ENCODE measurements around the gene NRF1.
"Not testable (repeated sequence)": the region's sequence is repeated elsewhere in the genome, so short reads cannot be mapped to it uniquely, and the experiment has no call there.

NRF1 gene

DNA sequence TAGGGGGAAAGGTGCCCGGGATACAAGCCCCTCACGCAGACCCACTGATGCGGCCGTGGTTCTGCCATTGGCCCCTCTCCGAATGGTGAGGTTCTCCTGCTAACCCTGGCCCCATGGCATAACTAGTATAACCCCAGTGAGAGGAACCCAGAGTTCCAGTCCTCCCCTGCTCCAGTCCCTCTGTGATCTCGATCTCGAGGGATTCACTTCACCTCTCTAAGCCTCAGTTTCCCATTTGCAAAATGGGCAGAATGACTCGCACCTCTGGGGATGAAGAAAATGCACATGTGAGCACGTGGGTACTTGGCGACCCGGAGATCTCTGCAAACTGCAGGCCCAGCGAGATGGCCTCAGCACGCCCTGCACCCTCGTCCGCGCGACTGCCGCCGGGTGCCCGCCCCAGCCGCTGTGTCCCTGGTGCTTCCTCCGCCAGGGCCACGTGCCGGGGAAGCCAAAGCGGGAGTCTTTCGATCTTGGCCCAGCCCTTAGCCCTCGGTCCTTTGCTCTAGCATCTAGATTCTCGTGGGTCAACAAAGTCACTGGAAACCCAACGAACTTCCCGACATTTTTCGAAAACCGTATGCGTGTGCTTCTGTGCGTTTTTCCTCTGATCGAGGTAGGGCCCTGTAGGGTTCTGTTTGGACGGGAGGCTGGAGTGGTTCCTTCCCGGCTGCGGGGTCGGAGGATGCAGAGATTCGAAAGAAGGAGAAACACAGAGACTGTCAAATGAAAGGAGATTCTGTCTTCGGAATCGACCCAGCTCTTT is 171.5 kb downstream of the NRF1 start:
- no peak for DNase-seq (ENCODE audit: low read depth in 2 of 2)

DNA sequence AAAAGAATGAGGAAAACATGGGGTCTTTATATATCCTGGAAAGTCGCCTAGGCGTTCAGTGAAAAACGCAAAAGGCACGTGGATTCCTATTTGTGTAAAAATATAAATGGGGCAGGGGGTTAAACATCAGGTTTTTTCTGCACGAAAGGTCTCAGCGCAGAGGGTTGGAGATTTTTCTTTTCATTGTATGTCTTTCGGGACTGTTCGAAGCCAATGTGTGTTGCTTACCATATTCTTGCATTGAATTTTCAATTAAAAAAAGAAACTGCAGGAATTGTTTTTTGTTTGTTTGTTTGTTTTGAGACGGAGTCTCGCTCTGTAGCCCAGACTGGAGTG is 172.0 kb downstream of the NRF1 start:
- no peak for DNase-seq (ENCODE audit: low read depth in 2 of 2)

DNA sequence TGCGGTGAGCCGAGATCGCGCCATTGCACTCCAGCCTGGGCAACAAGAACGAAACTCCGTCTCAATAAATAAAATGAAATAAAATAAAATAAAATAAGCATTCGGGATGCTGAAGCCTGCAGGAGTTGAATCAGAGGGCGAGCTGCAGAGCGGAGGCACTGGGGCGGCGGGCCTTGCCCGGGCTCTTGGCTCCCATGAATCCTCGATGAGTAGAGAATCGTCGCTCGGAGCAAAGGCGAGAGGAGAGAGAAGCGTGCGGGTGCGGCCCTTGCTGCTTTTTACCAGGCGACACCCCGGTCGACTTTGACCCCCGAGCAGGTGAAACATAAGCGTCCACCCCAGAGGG is 172.9 kb downstream of the NRF1 start:
- DNase-seq (ENCODE audit: low read depth in 2 of 2) = no peak

DNA sequence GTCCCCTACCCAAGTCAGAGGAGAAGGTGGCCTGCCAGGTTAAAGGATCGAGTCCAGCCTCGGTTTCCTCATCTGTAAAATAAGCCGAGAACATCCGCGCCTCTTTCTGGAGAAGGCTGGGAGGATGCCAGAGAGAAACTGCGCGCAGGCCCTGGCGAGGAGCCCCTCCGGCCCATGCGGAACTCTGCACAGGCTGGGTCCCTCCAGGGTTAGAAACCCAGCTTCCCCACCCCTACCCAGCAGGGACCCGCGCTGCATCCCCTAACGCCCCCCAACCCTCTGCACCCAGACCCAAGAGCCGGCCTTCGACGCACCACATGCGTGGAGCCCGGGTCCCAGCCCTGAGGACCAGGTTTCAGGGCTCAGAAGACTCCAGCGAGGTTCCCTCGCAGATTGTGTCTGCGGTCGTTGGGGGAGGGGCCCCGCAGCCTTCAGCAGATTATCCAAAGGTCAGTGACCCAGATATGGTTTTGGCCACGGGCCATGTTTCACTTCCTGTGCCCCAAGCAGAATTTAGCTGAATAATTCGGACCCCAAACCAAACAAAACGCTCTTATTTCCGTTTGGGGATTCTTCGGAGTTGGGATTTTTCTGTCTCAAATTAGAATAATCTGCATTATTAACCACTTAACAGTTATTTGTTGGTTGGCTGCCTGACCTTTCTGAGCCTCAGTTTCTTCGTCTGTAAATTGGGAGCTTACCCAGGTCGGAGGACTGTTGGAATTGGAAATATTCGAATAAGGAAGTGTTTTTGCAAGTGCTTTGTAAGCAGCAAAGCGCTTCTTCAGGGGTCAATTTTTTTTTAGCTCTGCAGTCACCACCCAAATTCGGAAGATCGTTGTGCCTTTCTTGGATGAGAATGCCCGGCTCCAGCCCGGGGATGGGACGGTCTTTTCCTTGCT is 173.5 kb downstream of the NRF1 start:
- no peak for DNase-seq (ENCODE audit: low read depth in 2 of 2)

DNA sequence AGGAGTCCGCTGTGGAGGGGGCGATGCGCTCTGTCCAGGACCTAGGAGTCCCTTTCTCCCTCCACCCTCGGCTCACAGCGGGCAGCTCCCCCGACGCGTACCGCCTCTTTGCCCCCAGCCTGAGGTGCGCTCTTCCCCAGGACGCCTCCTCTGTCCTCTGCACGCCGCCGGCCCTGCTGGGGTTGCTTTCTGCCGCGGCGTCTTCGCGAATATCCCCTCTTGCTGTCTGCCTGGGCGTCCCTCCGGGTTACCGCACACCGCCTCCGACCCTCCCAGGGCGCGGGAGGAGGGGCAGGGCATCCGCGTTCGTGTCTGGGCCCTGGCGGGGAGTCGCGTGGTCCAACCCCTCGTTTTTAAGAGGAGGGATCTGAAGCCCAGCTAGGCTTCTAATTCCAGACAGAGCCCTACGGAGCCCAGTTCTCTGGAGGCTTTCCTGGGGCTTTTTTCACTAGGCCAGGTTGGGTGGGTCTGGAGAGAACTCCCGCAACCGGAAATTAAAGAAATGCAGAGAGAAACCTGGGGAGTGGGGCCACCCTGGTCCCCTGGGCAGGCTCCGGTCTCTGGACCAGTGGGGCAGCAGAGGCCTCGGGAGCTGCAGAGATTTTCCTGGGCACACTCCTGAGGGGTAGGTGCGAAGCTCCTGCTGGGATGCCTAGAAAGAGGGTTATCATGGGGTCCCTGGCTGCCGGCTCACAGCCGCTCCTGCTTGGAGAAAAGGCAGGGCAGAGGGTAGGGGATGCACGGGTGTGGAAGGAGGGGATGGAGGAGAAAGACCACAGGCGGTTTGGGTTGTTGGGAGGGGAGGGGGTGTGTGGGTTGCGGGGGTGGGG is 174.4 kb downstream of the NRF1 start:
- DNase-seq (ENCODE audit: low read depth in 2 of 2) = no peak

DNA sequence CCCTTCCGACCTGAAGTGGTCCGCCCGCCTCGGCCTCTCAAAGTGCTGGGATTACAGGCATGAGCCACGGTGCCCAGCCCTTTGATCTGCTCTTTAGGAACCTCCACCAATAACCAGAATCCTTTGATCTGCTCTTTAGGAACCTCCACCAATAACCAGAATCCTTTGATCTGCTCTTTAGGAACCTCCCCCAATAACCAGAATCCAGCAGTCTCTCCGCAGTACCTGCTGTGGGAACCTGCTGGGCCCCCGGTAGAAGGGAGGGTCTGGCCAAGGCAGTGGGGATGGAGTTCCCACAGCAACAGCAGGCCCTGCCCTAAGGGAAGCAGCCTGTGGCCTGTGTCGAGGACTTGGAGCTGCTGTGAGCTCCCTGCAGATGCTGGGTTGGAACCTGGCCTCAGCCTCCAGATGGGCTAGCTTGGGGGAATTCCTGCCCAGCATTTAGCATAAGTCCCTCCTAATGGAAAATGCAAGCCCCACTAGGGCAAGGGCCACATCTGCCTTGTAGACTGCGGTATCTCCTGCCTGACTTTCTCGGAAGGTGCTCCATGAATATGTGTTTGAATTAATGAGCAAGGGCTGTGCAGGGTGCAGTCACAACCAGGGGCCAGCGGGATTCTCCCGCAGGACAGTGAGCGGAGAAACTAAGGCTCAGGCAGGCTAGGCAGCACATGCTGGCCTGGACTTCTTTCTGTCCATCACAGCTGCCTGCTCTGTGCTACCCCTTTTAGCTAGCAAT is 175.5 kb downstream of the NRF1 start:
- DNase-seq (ENCODE audit: low read depth in 2 of 2) = no peak

DNA sequence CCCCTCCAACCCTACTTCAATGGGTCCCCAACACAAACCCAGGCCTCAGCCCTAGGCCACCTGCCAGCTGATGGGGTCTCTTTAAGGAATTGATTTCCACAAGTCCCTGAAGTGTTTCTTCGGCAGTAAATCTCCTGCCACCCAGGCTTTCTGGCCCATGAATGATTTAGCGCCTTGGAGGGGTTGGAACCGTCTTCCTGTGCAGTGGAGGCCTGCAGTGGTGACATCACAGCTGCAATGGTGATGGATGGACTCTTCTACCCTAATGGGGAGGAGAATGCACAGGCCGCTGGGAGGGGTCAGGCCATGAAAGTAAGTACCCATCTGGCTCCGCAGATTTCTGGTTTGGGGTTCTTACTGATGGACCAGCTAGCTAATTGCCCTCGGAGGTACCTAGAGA is 177.5 kb downstream of the NRF1 start:
- DNase-seq (ENCODE audit: low read depth in 2 of 2) = no peak

DNA sequence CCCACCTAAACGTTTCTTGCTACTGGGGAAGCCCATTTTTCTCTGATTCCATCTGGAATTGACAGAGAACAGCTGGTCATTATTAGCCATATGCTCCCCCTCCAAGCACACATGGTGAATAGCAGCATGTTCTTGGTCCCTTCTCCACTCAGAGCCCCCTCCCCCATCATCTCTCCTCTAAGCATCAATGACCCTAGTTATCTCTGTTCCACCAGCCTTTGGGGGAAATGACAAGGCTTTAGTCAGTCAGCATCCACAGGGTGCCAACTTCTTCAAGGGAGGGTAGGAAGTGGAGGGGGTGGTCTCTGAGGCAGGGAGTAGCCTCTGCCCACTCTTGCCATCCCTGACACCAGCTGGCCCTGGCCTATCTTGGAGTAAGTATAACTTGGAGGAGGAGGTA is 178.1 kb downstream of the NRF1 start:
- DNase-seq (ENCODE audit: low read depth in 2 of 2) = no peak

DNA sequence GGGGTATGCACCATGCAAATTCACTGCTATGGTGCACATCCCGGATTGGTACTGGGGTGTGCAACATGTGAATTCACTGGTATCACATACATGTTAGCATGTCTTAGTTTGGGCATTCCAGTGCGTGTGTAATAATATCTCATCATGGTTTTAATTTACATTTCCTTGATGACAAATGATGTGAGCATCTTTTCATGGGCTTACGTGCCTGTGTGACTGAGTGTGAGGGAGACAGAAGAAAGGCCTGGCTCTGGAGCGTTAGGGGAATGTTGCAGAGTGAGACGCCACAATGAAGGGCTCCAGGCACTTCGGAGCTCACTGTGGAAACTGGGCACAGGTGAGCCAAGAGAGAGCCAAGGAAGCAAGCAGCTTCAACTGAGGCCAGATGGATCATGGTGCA is 178.6 kb downstream of the NRF1 start:
- no peak for DNase-seq (ENCODE audit: low read depth in 2 of 2)

DNA sequence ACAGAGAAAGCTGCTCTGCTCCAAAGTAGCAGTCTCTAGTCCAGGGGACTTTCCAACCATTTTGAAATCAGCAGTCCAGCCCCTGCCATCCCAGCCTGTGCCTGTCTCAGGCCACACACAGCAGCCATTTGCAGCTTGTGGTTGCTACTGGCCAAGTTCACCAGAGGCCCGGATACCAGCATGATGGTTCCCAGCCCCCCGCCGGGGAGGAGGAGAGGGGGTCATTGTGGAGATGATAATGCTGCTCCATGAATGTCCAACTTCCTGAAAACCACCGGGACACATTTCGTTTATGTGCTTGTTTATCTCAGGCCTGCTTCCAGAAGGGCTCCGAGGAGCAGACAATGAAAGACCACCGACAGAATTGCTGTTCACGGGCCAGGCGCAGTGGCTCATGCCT is 181.2 kb downstream of the NRF1 start:
- DNase-seq (ENCODE audit: low read depth in 2 of 2) = no peak

DNA sequence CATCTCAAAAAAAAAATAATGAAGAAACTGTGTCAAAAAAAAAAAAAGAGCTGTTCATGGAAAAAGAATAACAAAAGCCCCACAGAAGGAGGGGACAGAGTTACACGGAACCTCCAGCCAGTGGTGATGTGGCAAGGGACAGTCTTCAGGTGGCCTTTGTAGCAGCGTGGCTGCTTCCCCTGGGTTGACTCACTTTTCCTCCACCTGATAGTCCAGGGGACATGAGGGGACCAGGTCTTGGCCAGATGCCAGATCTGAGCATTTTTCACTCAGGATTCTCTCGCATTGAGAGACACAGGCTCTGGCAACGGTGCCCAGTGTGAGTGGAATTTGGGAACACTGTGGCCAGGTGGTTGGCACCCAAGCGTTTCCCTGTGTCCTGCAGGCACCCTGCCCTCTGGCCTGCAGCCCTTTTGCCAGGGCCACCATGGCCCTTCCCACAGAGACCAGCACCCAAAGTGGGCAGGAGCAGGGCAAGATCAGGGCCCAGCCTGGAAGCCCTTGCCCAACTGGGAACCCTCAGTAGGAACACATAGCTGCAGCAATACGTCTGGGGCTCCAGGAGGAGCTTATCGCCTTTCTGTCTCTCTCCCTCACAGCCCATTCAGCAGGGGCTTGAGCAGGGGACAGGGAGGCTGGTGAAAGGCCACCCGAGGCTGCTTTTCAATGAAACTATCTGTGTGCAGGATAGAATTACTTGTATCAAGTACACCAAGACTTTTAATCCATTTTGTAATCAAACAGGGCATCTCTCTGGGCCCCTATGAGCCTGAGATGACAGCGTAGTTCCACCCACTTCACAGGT is 182.2 kb downstream of the NRF1 start:
- no peak for DNase-seq (ENCODE audit: low read depth in 2 of 2)

DNA sequence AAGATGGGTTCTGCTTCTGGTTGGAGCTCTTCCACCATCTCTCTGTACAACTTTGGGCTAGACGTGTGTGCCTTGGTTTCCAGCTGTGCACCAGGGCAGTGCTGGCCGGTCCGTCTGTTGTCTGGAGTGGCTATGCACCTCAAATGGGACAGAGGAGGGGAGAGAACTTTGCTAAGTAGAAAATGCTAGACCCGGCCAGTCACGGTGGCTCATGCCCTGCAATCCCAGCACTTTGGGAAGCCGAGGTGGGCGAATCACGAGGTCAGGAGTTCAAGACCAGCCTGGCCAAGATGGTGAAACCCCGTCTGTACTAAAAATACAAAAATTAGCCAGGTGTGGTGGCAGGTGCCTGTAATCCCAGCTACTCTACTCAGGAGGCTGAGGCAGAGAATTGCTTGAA is 182.9 kb downstream of the NRF1 start:
- DNase-seq (ENCODE audit: low read depth in 2 of 2) = not testable (repeated sequence)

DNA sequence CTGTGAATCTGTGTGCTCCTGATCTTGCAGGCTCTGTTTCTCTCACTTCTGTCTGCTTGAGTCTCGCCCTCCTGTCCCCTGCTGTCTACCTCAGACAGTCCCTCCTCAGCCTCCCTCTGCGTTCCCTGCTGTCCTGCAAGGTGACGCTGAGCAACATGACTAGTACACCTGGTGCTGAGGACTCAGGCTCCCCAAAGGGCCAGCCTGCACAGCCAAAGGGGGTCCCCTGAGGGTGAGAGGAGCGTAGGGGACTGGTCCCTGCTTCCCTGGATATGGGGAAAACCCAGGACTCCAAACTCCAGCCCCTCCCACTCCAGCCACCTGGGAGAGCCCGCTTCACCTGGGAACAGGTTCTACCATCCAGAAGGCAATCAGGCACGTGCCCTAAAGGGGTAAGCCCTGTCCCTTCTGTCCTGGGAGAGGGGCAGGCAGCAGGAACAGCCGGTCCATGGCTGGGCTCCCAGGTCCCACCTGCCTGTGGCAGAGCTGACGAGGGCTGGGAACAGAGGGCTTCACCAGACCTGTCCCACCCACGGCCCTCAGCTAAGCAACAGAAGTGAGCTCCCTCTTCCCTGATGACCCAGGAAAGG is 184.8 kb downstream of the NRF1 start:
- DNase-seq (ENCODE audit: low read depth in 2 of 2) = no peak

DNA sequence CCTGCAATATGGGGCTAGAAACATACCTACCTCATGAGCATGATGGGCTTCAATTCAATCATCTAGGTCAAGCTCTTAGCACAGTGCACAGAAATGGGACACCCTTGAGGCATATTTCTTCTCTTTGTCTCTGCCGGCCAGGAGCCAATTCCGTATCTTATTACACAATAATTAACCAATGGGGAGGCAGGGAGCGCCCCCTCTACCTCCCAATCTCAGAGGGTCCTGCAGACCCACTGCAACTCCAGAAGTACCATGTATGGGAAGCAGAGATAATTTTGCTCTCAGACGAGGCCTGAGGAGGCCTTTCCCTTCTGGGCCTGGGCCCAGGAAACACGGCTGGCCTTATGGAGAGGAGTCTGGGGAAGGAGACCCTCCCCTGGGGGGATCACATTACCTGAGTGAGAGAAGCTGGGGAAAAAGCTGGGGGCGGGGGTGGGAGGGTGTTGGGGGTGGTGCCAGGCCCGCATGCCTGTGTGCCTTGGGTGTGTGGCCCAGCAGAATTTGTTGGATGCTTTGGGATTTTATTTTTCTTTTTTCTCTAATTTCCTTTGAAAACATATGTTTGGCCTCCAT is 185.8 kb downstream of the NRF1 start:
- DNase-seq (ENCODE audit: low read depth in 2 of 2) = no peak

DNA sequence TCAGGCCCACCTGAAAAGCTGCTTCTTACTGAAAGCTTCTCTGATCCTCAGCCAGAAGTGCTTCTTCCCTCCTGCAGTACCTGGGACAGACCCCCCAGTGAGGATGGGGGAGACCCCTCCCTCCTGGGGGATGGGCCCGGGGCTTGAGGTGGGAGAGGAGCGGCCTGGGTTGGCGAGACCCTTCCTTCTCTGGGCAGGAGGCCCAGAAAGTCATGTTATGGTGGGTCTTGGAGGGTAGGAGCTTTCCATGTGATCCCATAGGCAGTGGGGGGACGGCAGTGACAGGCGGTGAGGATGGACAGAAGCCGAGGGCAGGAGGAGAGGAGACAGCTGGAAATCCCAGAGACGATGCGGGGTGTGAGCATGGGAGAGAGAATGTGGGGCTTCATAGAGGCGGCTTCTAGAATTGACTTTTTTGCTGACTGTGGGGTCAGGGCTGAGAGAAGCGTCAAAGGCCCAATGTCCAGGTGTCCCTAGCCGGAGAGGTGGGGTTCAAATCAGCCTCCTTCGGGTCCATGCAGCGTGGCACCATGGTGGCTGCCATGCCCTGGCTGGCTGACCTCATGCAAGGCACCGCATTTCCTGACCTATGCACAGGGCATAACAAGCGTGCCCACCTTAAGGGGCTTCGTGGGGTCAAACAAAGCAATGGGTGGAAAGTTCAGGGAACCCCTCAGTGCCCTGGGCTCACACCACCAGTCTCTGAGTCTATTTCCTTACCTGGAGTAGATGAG is 187.3 kb downstream of the NRF1 start:
- no peak for DNase-seq (ENCODE audit: low read depth in 2 of 2)

DNA sequence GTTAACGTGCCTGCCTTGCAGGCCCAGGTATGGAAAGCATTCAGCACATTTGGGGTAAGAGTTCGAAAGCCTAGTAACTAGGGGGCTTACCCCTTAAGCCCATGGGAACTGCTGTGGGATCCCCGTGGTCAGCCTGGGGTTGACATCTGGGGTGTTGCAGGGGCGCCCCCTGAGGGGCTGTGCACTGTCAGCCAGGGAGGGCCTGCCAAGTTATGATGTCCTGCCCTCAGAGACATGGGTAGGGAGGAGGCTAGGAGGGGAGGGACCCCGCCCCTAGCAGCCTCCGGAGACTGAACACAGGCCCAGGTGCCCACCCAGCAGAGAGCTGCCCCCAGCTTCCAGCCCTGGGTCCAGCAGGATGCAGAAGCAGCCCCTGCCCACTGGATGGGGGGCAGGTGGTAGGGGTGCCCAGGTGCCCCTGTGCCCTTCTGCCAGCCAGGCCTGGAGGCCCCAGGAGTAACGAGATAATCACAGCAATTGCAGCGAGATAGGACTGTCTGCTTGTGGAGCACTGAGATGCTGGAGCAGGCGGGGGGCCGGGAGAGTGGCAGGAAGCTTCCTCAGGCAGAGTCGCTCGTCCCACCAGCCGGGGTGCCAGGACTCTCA is 187.9 kb downstream of the NRF1 start:
- no peak for DNase-seq (ENCODE audit: low read depth in 2 of 2)

DNA sequence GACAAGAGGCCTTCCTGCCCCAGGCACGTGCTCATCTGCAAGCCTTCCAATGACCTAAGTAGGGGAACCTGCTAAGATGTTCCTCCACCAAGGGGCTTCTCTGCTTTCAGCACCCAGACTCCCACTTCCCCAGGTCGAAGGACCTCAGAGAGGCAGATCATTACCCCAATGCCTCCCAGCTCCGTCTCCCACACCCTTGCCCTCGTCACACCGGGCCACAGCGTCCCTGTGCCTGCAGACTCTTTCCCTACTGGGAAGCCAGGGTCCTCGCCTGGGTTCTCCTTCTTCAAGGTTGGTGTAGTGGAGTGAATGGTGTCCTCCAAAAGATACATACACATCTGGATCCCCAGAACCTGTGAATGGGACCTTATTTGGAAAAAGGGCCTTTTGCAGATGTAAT is 189.4 kb downstream of the NRF1 start:
- DNase-seq (ENCODE audit: low read depth in 2 of 2) = no peak

DNA sequence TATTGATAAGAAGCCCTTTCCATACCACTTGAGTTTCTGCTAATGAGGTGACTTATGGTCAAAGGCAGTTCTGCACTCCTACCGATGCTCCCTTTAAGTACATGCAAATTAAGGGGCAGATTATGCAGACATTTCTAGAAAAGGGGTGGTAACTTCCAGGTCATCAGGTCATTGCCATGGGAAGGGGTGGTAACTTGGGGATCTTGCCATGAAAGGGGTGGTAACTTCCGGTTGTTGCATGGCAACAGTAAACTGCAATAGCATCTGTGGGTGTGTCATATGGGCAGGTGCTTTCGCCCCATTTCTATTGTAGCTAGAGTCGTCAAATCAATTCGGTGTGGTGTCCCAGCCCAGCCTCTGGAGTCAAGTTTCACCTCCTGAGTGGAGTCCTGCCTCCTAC is 190.4 kb downstream of the NRF1 start:
- DNase-seq (ENCODE audit: low read depth in 2 of 2) = no peak

DNA sequence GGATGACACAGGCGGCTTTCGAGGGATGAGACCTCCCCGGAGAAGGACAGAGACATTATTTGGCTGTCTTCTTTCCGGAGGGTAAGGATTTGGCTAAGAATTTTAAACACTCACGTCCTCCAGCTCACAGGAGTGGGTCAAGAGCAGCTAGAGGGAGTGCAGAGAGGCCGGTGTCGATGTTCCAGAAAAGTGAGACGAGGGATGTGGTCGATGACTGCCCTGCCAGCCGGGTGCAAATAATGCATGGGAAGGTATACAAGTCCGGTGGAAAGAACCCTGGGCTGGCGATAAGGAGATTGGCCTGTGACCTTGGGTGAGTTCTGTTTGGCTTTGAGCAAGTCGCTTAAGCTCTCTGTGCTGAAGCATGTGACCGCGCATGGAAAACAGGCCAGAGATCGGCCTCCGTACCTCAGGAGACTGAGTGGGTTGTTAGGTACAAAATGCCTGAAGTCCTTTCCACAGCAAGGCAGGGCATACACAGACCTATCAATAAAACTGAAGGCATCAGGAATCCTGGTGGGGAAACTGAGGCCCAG is 192.1 kb downstream of the NRF1 start:
- no peak for DNase-seq (ENCODE audit: low read depth in 2 of 2)

Measured in stimulated activated CD4-positive, alpha-beta T cell treated with anti-CD3 and anti-CD28 coated beads, Interleukin-1b, Interleukin-23, amount 100 ng/mL, for 1 hour (primary cell).